HL-60 (cell line): ENCODE measurements around the gene TRA2A.

Experiments
- DNase-seq, 2 experiments: peaks; one replicate each; pipeline ENCODE4 v3.0.0-alpha.2; 2010 to 2020; ENCODE audit warnings: low read depth in 1 of 2, low spot score in 1 of 2
- H3K27ac ChIP-seq: fragments of 250-450 bp; sonication (Bioruptor Pico); replicated peaks from 2 replicates; pipeline ENCODE4 v1.5.1; 2020; ENCODE audit warnings: mild to moderate bottlenecking, moderate library complexity
- H3K27me3 ChIP-seq: fragments of 250-450 bp; sonication (Bioruptor Pico); 2 replicates; pipeline ENCODE4 v1.5.1; 2021; ENCODE audit warnings: mild to moderate bottlenecking, moderate library complexity; ENCODE audit not compliant: insufficient read depth, poor library complexity, severe bottlenecking
- H3K4me3 ChIP-seq: replicated peaks from 2 replicates; pipeline ENCODE4 v1.5.1; 2011; ENCODE audit warnings: mild to moderate bottlenecking, control low read depth, low read length; ENCODE audit not compliant: insufficient read depth
- GABPA ChIP-seq: IDR thresholded peaks from 2 replicates; pipeline ENCODE4 v1.6.1; 2012; ENCODE audit warnings: low read depth
- POLR2AphosphoS5 ChIP-seq: IDR thresholded peaks from 2 replicates; pipeline ENCODE4 v1.6.1; 2012; ENCODE audit warnings: low read depth
- SPI1 ChIP-seq: IDR thresholded peaks from 2 replicates; pipeline ENCODE4 v1.6.1; 2012; ENCODE audit warnings: low read depth, mild to moderate bottlenecking, borderline replicate concordance
- TF ChIP-seq, protein P1 (sequence below): IDR thresholded peaks from 2 replicates; pipeline ENCODE4 v1.6.1; 2012; ENCODE audit warnings: low read depth; ENCODE audit not compliant: insufficient replicate concordance
- TF ChIP-seq, protein P2 (sequence below): IDR thresholded peaks from one replicate; pipeline ENCODE4 v1.5.1; 2011; ENCODE audit warnings: low read length, control low read depth, inconsistent platforms; ENCODE audit not compliant: insufficient read depth

TRA2A gene

DNA sequence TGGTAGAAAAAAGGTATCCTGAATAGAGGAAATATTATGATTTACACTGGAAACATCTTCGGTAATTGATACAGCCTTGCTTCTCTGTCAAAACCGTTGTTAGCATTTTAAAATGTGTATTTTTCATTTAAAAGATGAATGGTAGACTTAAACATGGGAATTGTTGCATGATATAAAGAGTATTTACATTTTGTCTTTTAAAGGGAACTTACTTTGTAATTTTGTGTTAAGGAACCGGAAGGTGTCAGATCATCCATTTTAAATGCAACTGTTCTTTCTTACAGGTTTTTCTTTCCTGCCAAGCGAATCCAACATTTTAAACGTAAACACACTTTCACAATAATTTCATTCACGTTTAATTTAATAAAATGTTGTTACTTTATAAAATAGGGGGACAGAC is 59.7 kb downstream of the TRA2A start:
- peak overlapping the region; percentile 63 for H3K4me3 ChIP-seq
- TF ChIP-seq, protein P1, sequence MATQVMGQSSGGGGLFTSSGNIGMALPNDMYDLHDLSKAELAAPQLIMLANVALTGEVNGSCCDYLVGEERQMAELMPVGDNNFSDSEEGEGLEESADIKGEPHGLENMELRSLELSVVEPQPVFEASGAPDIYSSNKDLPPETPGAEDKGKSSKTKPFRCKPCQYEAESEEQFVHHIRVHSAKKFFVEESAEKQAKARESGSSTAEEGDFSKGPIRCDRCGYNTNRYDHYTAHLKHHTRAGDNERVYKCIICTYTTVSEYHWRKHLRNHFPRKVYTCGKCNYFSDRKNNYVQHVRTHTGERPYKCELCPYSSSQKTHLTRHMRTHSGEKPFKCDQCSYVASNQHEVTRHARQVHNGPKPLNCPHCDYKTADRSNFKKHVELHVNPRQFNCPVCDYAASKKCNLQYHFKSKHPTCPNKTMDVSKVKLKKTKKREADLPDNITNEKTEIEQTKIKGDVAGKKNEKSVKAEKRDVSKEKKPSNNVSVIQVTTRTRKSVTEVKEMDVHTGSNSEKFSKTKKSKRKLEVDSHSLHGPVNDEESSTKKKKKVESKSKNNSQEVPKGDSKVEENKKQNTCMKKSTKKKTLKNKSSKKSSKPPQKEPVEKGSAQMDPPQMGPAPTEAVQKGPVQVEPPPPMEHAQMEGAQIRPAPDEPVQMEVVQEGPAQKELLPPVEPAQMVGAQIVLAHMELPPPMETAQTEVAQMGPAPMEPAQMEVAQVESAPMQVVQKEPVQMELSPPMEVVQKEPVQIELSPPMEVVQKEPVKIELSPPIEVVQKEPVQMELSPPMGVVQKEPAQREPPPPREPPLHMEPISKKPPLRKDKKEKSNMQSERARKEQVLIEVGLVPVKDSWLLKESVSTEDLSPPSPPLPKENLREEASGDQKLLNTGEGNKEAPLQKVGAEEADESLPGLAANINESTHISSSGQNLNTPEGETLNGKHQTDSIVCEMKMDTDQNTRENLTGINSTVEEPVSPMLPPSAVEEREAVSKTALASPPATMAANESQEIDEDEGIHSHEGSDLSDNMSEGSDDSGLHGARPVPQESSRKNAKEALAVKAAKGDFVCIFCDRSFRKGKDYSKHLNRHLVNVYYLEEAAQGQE = no peak
- TF ChIP-seq SPI1 (no peak), POLR2AphosphoS5 (no peak), GABPA (no peak)
- TF ChIP-seq, protein P2, sequence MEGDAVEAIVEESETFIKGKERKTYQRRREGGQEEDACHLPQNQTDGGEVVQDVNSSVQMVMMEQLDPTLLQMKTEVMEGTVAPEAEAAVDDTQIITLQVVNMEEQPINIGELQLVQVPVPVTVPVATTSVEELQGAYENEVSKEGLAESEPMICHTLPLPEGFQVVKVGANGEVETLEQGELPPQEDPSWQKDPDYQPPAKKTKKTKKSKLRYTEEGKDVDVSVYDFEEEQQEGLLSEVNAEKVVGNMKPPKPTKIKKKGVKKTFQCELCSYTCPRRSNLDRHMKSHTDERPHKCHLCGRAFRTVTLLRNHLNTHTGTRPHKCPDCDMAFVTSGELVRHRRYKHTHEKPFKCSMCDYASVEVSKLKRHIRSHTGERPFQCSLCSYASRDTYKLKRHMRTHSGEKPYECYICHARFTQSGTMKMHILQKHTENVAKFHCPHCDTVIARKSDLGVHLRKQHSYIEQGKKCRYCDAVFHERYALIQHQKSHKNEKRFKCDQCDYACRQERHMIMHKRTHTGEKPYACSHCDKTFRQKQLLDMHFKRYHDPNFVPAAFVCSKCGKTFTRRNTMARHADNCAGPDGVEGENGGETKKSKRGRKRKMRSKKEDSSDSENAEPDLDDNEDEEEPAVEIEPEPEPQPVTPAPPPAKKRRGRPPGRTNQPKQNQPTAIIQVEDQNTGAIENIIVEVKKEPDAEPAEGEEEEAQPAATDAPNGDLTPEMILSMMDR = no peak
- peak in 1 of 2 experiments; percentile 64 for DNase-seq
- peak overlapping the region; percentile 96 for H3K27ac ChIP-seq
- H3K27me3 ChIP-seq = no peaks in the 10 kb centered on the region

DNA sequence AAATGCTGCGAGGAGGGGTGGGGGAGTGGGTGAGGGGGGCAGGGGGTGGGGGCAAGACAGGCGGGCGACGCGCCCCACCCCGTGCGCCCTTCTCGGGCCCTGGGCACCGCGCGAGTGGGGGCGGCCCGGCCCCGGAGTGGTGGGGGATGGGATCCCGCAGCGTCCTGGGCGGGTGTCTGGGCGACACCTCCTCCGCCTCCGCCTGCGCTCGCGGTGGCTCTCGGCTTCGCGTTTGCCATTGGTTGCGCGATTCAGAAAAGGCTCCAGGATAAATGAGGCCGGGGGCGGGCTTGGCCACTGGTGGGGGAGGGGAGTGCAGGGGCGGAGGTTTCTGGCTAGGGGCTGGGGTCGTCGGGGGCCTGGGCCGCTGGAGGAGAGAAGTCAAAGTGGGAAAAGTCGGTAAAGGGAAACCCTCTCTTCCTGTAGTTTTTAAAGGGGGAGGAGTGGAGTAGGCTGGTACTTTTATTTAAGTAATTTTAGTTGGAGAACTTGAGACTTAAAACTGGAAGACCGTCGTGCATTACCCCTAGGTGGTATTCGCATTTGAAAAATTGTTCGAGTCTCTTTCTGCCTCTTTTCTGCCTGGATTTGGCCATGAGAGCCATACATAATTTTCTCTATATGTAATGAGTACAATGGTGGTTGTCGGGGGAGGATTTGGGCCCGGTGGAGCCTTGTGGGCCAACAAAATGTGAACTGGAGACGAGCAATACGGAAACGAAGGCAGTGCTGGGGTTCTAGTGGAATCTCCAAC is 60.5 kb downstream of the TRA2A start:
- peak overlapping the region; percentile 63 for H3K4me3 ChIP-seq
- H3K27me3 ChIP-seq = no peaks in the 10 kb centered on the region
- peak overlapping the region; percentile 96 for H3K27ac ChIP-seq
- DNase-seq = peak; percentile 81 to 92
- TF ChIP-seq, protein P2 = no peak
- TF ChIP-seq SPI1 (no peak), POLR2AphosphoS5 (no peak), GABPA (no peak)

DNA sequence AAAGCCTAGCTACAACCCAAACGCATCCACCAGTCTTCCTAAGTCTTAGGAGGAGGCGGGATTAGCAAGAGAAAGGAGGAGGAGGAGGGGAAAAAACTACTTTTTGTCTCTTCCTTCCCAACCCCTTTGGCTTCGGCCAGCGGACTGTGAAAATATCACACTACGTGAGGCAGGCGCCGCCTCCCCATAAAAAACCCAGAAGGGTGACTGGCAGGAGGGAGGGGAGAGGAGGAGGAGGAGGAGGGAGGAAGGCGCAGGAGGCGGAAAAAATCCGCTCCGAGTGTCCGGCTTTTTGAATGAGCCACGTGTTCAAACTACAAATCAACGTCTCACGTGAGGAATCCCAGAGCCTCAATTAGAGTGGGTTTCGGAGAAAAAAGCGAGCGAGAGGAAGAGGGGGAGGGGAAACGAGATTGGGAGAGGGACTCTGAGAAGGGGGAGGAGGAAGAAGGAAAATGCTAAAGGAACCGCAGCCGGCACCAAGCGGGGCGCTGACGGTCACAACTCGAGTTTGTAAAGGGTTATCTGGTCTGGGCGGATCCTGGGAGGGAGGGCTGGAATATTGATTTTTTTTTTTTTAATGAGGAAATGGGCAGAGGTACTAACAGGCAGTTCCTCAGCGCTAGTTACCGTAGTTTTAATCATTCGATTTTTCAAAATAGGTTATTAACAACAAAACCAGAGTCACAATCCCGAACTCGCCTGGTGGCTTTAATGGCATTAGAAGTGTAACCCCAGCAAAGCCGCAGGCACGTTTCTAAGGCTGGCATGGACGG is 61.3 kb downstream of the TRA2A start, which contains the start of gene IGF2BP3:
IGF2BP3 (minus strand) TSS at position 162 of the 776 bp plus-strand sequence. CDS start 381 bp downstream, outside the sequence.
- peak within 1 kb of the TSS; percentile 63 for H3K4me3 ChIP-seq
- TF ChIP-seq POLR2AphosphoS5 = peak; percentile 53
- TF ChIP-seq, protein P1 = no peak
- peak within 1 kb of the TSS; percentile 96 for H3K27ac ChIP-seq
- no peaks in the 10 kb centered on the region for H3K27me3 ChIP-seq
- peak; percentile 94 to 96 for DNase-seq

DNA sequence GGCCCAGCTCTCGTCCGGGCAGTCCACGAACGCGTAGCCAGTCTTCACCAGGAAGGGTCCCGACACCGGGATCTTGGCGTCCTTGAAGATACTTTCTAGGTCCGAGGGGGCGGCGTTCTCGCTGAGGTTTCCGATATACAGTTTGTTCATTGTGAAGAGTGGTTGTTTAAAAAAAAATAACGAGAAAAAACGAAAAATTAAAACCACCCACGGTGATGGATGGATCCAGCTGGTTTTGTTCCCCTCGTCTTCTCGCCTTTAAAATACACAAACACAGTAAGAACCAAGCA is 61.9 kb downstream of the TRA2A start:
- peak overlapping the region; percentile 63 for H3K4me3 ChIP-seq
- TF ChIP-seq, protein P1 = no peak
- TF ChIP-seq SPI1 (no peak), GABPA (no peak), POLR2AphosphoS5 (no peak)
- TF ChIP-seq, protein P2 = no peak
- H3K27me3 ChIP-seq = no peaks in the 10 kb centered on the region
- DNase-seq = peak in 1 of 2 experiments; percentile 13
- peak overlapping the region; percentile 96 for H3K27ac ChIP-seq
